GM18511 (cell line): ENCODE data around the gene NCBP1.
"Not testable (repeated sequence)": the region's sequence is repeated elsewhere in the genome, so short reads cannot be mapped to it uniquely, and the experiment has no call there.

Source experiments
- ATAC-seq: cut with Tn5 transposase; IDR thresholded peaks from one replicate; pipeline ENCODE4 v1.9.1; 2021; ENCODE audit warnings: mild to moderate bottlenecking, moderate library complexity; ENCODE audit not compliant: unreplicated experiment

NCBP1 gene

DNA sequence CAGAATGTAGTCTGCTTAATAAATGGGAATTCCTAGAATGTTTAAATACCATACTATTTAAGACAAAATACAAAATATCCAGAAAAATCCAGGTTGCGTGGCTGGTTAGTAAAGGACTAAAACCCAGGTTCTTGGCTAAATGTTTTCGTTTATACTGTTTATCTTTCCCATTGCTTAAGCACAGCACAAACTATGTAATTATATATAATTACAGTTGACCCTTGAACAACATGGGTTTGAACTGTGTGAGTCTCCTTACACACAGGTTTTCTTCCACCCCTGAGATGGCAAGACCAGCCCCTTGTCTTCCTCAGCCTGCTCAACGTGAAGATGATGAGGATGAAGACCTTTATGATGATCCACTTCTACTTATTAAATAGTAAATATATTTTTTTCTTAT lies 38.8 kb downstream of the NCBP1 start:
- ATAC-seq: no peak

DNA sequence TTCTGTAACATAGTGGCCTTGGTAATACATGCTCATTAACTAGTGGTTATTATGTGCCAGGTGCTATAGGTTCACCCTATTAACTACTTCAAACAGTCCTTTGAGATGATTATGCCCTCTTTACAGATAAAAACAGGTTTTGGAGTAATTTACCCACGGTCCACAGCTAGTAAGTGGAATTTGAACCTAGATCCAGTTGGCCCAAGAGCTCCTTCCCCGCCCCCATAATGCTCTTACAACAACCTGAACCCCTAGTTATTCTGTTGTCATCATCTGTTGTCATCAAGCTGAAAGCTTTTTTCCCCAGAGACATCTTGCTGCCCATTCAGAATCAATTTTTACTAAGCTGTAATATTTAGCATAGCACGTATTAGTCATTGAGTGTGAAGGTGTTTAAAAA lies 40.3 kb downstream of the NCBP1 start:
- no peak for ATAC-seq

GRCh38 chr9:97675655-97676054 lies 42.0 kb downstream of the NCBP1 start:
- peak; percentile 61 for ATAC-seq

- no peak for ATAC-seq
Observed at GRCh38 chr9:97682242-97682641, 48.6 kb downstream of the NCBP1 start.

- ATAC-seq: no peak
Observed at GRCh38 chr9:97688654-97689053, 55.0 kb downstream of the NCBP1 start.

DNA sequence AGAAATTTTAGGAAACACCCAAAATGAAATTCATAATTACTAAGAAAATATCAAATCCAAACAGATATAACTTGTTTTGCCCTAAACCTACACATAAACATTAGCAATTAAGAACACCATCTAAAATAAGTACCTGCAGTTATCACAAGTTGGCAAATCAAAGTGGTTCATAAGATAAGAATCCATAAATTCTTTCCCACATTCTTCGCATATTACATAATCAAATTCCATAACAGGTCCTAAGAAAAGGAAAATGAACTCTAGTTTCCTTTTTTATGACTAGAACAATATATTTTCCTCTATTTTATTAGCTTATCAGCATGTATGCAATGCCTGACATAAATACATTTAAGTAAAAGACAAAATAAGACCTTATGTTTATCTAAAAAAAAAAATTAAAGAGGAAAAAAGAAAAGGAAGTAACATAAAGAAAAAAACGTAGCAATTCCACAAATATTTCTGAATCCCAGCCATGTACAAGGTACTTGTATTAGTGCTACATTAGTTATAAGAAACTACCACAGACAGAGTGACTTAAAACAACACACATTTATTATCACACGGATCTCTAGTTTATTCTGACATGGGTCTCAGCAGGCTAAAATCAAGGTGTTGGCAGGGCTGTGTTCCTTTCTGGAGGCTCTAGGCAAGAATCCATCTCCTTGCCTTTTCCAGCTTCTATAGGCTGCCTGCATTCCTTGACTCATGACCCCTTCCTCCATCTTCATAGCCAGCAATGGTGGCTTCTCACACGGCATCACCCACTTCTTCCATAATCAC lies 56.0 kb downstream of the NCBP1 start:
- no peak for ATAC-seq

GRCh38 chr9:97694769-97695168 lies 61.1 kb downstream of the NCBP1 start:
- ATAC-seq: no peak

DNA sequence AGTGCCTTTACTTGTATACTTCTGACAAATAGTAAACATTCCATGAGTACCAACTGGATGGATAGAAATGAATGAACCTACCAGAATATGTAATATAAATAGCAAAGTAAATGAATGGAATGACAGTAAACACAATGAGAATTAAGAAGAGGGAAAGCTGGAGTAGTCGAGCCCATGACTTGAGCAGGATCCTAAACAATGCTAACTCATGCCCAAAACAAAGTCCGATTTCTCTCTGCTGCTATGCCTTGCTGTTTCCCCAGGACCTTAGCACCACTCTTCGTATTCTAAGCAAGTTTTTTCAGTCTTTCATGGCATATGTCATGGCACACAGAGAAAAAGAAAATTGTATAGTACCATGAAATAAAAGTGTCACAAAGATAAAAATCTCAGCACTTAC lies 61.8 kb downstream of the NCBP1 start:
- no peak for ATAC-seq

GRCh38 chr9:97695995-97696802 lies 62.6 kb downstream of the NCBP1 start:
- ATAC-seq: no peak

DNA sequence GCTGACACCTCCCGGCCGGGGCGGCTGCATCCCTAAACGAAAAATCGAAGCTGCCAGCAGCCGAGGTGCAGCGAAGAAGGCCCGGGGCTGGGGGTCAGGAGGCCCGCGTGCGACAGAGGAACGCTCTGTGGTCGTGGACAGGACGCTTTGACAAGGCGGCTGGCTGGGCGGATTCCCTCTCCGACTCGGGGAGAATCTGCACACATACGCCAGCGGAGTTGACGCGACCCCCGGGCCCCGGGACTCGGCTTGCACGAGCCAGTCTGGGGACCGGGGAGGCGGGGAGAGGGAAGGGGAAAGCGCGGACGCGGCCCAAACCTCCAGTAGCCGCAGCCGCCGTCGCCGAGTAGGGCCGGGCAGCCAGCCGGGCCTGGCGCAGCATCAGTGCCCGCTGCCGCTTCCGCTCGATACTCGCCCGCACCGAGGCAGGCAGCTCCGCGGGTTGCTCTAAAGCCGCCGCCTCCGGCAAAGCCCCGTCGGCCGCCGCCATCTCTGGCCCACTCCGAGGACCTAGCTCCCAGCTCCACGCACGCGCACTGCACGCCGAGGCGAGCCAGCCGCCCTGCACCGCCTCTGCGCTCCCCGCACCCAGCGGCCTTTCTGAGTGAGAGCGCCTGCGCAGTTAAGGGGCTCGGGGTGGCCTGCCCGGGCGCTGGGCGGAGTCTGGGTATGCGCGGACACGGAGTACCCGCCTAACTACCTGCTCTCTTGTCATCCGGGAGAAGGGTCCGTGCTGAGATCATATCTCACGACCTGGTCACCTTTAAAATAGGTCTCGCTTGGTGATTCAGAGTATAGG lies 63.4 kb downstream of the NCBP1 start, which contains the start of gene XPA:
Gene XPA (minus strand): TSS at position 538 of the 799 bp plus-strand sequence. CDS start 48 bp downstream, at position 490.
- ATAC-seq: peak; percentile 91

DNA sequence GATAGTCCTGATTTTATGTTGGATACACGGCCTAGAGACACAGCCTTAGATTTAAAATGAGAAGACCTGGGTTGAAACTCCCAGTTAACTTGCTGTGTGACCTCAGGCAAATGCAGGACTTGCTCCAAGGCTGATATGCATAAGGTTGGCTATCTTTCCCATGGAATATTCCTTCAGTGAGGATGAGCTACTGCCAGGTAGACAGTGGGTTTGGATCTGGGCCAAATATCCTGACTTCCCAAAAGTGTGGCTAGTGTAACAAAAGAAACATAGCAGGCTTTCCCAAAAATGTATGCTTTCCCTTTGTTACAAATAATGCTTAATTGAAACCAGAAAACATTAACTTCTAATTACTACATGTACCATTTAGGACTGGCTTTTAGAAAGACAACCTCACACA lies 64.2 kb downstream of the NCBP1 start:
- ATAC-seq: no peak

GRCh38 chr9:97698865-97699264 lies 65.2 kb downstream of the NCBP1 start:
- no peak for ATAC-seq

GRCh38 chr9:97699281-97699680 lies 65.7 kb downstream of the NCBP1 start:
- not testable (repeated sequence) for ATAC-seq

- not testable (repeated sequence) for ATAC-seq
Observed at GRCh38 chr9:97699824-97700223, 66.2 kb downstream of the NCBP1 start.

GRCh38 chr9:97703437-97704344 lies 70.1 kb downstream of the NCBP1 start:
- ATAC-seq: peak; percentile 70

GRCh38 chr9:97704345-97704677 lies 70.7 kb downstream of the NCBP1 start:
- ATAC-seq: no peak

DNA sequence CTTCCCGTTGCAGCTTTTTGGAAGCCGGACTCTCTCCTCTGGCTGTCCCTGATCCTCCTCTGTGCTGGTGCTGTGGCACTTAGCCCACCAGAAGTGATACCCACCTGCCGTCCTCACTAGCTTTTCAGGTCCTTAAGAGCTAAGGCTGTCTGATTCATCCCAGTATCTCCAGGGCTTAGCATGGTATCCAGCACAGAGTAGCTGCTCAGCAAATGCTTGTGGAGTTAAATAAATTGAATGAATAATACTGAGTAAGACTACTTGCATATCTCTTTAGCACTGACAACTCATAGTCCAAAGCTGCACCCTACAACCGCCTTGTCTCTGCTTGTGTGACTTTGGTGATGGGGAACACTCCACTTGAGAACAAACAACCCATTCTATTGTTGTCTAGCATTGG lies 71.2 kb downstream of the NCBP1 start:
- no peak for ATAC-seq

DNA sequence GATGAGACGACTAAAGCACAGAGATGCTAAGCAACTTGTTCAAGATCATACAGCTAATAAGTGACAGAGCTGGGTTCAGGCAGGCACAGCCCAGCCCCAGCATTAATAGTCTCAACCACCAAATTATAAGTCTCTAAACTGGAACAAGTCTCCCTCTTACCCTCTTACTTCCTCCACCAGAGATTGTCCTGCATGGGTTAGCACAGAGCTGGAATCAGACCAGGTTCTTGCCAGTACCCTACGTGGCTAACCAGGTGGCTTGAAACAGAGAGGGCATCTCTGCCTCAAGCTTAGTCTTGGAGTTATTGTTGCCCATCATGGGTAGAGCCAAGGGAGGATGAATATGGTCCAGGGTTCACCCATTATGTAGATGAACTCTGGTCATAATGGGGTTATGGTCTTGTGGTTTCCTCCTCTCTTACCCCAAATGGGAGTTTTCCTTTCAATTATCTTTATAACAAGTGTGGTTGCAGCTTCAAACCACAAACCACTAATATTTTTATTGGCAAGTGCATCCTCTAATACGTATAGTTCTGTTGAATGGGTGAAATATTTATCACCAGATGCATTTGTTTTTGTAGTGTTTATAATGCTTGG lies 71.8 kb downstream of the NCBP1 start:
- ATAC-seq: no peak

GRCh38 chr9:97706246-97706645 lies 72.6 kb downstream of the NCBP1 start:
- ATAC-seq: no peak
